Naive B cell (primary cell): ENCODE measurements around the gene DNM1. TPM values are rescaled to one million over a fixed set of nuclear protein-coding genes. Genes with fewer than 3 reads are reported as not detected.
A peak's percentile ranks its signal among the peaks of the same experiment; 100 is the strongest.

Source experiments
- ATAC-seq, 2 donors: fragments of 150-1000 bp; cut with Tn5 transposase; 2 replicates each; pipeline ENCODE4 v1.10.0; 2021; ENCODE audit warnings: low read depth in 2 of 2, mild to moderate bottlenecking in 2 of 2, moderate library complexity in 2 of 2
- DNase-seq: peaks from one replicate; pipeline ENCODE4 v3.0.0; 2022
- H3K27ac Mint-ChIP-seq, 6 donors: one replicate each; pipeline ENCODE4 v1.8.0; 2020 to 2022; ENCODE audit warnings: mild to moderate bottlenecking in 6 of 6, mixed read lengths in 6 of 6, moderate library complexity in 5 of 6, inconsistent platforms in 2 of 6
- H3K27me3 Mint-ChIP-seq, 3 donors: one replicate each; pipeline ENCODE4 v1.8.0; 2021 to 2022; ENCODE audit warnings: mixed read lengths in 3 of 3, mild to moderate bottlenecking in 1 of 3
- H3K36me3 Mint-ChIP-seq, 2 donors: one replicate each; pipeline ENCODE4 v1.8.0; 2020 to 2022; ENCODE audit warnings: mixed read lengths in 2 of 2, inconsistent platforms in 1 of 2, mild to moderate bottlenecking in 1 of 2
- H3K4me1 Mint-ChIP-seq, 3 donors: one replicate each; pipeline ENCODE4 v1.8.0; 2020 to 2022; ENCODE audit warnings: mixed read lengths in 3 of 3, inconsistent platforms in 1 of 3, mild to moderate bottlenecking in 1 of 3, moderate library complexity in 1 of 3
- H3K4me3 Mint-ChIP-seq, 8 donors: one replicate each; pipeline ENCODE4 v1.8.0; 2020 to 2022; ENCODE audit warnings: mild to moderate bottlenecking in 8 of 8, mixed read lengths in 8 of 8, moderate library complexity in 8 of 8, inconsistent platforms in 2 of 8
- H3K9me3 Mint-ChIP-seq, 7 donors: one replicate each; pipeline ENCODE4 v1.8.0; 2020 to 2022; ENCODE audit warnings: mixed read lengths in 7 of 7, mild to moderate bottlenecking in 5 of 7, inconsistent platforms in 2 of 7, moderate library complexity in 1 of 7
- polyA plus RNA-seq, 6 donors: library from polyadenylated mRNA; unstranded; fragments of 300-500 nt; fragmentation: Illumina TruSeq; gene quantifications; one replicate each; pipeline ENCODE4 v1.2.3, GENCODE V29; 2021; ENCODE audit warnings: low read depth in 6 of 6

Gene DNM1
- polyA plus RNA-seq, 6 donors from 2014 or later: 0.15 to 0.49 (median 0.20) TPM; not detected in 2

DNA sequence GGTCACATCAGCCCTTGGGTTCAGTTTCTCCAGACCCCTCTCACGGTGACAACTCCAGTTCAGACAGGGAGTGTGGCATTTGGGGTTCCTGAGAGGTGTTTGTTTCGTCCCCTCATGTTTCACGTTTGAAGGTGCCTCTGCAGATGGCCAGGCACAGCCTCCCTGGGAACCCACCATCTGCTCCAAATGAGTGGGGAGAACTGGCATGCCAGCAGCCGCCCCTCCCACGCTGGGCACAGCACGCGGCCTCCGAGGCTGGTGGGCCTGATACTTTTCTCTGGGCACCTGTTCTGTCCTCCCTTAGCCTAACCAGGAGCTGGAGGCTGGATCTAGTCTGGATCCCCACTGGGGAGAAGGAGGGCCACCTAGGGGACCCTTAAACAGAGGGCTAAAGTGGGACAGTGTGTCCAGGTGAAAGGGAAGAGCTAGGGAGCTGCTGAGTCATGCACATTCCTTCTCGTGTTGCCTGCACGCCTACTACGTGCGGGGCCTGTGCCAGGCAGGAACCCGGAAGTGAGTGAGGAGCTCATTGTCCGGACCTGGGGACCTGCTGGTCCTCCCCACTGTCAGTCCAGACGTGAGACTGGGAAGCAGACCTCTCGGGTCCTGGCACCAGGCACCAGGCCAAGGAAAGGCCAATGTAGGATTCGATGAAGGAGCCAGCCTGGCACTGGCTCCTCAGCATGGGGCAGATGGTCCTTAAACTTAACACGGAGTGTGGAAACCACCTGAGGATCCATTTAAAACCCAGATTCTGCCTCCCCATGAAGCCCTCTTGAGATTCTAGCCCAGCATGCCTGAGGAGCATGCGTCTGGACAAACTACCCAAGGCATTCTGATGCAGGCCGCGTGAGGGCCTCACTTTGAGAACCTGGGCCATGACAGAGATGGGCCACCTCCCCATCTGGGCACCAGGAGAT lies 11.7 kb downstream of the DNM1 start:
- Mint-ChIP-seq H3K36me3 (no peaks in the 10 kb centered on the region), H3K4me3 (no peak overlapping the region), H3K4me1 (peaks cover 9 to 14% (median 12%) of the 10 kb centered on the region in 3 donors), H3K27me3 (peaks cover 4 to 31% (median 27%) of the 10 kb centered on the region in 3 donors), H3K9me3 (peaks cover 0 to 2% (median 0%) of the 10 kb centered on the region in 7 donors), H3K27ac (no peak overlapping the region)
- no peak for DNase-seq
- no peak for ATAC-seq

DNA sequence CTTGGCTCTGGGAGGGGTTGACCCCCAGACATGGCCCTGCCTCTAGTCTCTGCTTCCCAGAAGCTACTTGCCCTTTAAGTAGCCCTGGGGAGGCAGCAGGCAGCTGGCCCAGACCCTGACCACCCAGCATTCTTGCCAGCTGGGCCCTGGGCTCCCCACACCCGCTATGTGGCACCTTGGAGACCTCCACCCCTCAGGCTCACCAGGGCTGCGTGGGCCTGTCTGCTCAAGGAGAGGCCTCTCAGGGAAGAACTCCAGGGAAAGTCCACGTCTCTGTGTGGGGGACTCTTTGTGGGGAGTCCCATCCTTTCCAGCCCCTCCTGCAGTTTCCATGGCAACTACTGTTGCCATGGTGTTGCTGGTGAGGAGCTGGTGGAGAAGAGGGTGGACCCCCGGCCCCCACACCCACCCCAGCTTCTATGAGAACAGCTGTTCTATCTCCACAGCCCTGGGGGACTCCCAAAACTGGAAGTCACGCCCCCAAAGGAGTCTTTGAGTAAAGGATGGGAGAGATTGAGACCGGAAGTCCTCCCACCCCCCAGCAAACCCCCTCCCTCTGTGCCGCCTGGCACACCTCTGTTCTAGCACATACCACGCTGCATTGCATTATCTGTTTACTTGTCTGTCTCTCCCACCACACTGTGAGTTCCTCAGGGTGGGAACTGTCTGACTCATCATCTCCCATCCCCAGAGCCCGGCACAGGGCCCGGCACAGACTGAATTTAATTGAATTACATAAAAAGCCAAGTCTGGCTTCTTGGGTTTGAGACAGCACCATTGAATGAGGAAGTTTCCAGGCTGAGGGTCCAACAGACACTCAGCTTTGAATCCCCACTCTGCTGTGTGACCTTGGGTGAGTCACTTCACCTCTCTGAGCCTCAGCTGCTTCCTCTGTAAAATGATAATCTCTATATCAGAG lies 12.6 kb downstream of the DNM1 start:
- Mint-ChIP-seq H3K27me3 (peaks cover 4 to 29% (median 27%) of the 10 kb centered on the region in 3 donors), H3K9me3 (peaks cover 0 to 2% (median 0%) of the 10 kb centered on the region in 7 donors), H3K4me3 (no peak overlapping the region), H3K36me3 (no peaks in the 10 kb centered on the region), H3K4me1 (peaks cover 9 to 15% (median 14%) of the 10 kb centered on the region in 3 donors), H3K27ac (no peak overlapping the region)
- ATAC-seq: no peak
- DNase-seq: no peak

DNA sequence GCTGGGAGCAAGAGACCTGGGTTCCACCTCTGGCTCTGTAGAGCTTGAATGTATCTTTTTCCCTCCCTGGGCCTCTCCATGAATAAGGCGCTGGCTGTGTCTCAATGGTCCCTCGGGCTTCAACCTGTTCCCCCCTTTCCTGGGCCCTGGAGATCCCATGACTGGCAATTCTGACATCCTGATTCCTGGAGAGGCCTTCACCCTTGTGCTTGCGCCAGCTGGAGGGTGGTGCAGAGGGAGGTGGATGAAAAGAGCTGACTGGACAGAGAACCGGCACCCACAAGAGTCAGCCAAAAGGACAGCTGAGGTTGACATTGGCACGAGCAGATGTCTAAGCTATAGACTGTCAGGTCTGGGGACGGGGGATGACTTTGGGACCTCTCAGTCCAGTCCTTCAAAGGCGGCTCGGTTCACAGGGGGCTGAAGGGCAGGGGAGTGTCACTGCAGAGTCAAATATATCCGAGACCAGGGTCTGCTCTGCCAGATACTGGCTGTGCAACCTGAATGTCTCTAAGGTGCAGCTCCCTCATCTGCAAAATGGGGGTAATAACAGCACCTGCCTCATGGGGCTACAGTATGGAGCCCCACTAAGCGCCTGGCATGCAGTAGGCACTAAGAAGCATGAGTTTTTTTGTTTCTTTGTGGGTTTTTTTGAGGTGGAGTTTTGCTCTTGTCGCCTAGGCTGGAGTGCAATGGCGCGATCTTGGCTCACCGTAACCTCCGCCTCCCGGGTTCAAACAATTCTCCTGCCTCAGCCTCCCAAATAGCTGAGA lies 13.8 kb downstream of the DNM1 start:
- H3K4me1 Mint-ChIP-seq: peaks cover 9 to 15% (median 14%) of the 10 kb centered on the region in 3 donors
- H3K27me3 Mint-ChIP-seq: peaks cover 0 to 23% (median 17%) of the 10 kb centered on the region in 3 donors
- no peak for ATAC-seq
- no peaks in the 10 kb centered on the region for H3K36me3 Mint-ChIP-seq
- DNase-seq: no peak
- peak overlapping the region in 2 of 8 donors; percentile 77 to 79 for H3K4me3 Mint-ChIP-seq
- peak overlapping the region in 1 of 6 donors; percentile 25 for H3K27ac Mint-ChIP-seq
- peaks cover 0 to 2% (median 0%) of the 10 kb centered on the region in 7 donors for H3K9me3 Mint-ChIP-seq

DNA sequence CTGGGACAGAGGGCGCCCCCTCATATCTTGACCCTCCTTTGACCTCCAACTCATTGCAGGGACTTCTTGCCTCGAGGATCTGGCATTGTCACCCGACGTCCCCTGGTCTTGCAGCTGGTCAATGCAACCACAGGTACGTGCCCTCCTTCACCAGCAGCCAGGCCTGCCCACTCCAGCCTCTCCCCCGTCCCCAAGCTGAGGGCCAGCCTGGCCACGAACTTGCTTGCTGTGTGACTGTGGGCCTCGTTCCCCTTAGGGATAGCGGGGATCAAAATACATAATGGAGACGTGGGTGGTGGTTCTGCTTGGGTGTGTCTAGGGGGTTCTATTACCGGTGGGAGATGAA lies 15.0 kb downstream of the DNM1 start:
- Mint-ChIP-seq H3K27ac (peak overlapping the region in 5 of 6 donors; percentile 29 to 82 (median 70)), H3K9me3 (peaks cover 0 to 2% (median 0%) of the 10 kb centered on the region in 7 donors), H3K36me3 (no peaks in the 10 kb centered on the region), H3K27me3 (peaks cover 0 to 13% (median 9%) of the 10 kb centered on the region in 3 donors), H3K4me1 (peaks cover 9 to 15% (median 14%) of the 10 kb centered on the region in 3 donors), H3K4me3 (peak overlapping the region; percentile 71 to 94 (median 84))
- ATAC-seq: no peak
- no peak for DNase-seq

DNA sequence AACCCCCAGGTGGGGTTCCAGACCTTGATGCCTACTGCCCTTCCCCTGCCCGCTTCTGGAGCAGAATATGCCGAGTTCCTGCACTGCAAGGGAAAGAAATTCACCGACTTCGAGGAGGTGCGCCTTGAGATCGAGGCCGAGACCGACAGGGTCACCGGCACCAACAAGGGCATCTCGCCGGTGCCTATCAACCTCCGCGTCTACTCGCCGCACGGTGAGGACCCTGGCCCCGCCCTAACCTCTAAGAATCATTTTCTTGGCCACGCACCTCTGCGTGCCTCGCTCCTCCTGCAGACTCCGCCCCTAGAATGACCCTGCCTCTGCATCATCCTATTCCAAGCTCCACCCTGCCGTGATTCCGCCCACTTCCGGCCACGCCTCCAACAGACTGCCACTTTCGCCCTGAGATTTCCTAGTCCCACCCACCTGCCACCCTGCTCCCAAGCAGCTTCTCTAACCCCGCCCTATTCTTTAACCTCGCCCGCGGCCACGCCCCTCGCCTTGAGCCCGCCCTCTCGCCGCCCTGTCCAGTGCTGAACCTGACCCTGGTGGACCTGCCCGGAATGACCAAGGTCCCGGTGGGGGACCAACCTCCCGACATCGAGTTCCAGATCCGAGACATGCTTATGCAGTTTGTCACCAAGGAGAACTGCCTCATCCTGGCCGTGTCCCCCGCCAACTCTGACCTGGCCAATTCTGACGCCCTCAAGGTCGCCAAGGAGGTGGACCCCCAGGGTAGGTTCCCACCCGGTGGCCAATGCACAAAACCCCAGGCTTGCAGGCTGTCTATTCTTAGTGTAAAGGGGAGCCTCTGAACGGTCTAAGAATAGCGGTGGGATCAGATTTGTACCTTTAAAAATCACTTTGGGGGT lies 15.6 kb downstream of the DNM1 start:
- no peaks in the 10 kb centered on the region for H3K36me3 Mint-ChIP-seq
- peak overlapping the region in 5 of 6 donors; percentile 59 to 82 (median 70) for H3K27ac Mint-ChIP-seq
- DNase-seq: peak; percentile 85
- peak; percentile 96 to 97 for ATAC-seq
- peaks cover 0 to 10% (median 3%) of the 10 kb centered on the region in 3 donors for H3K27me3 Mint-ChIP-seq
- H3K4me3 Mint-ChIP-seq: peak overlapping the region; percentile 71 to 94 (median 84)
- H3K9me3 Mint-ChIP-seq: peaks cover 0 to 2% (median 0%) of the 10 kb centered on the region in 7 donors
- H3K4me1 Mint-ChIP-seq: peaks cover 9 to 15% (median 14%) of the 10 kb centered on the region in 3 donors

DNA sequence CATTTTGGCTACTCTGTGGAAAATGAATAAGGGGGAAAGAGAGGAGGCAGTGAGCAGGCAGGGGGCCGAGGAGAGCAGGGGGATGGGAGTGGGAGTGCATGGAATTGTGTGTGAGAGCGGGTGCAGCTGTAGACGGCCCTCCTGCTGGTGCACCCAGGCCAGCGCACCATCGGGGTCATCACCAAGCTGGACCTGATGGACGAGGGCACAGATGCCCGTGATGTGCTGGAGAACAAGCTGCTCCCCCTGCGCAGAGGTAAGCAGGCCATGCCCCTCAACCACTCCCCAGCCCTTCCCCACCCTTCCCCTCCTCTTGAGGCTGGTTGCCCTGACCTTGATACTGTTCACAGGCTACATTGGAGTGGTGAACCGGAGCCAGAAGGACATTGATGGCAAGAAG lies 16.7 kb downstream of the DNM1 start:
- Mint-ChIP-seq H3K4me1 (peaks cover 9 to 15% (median 14%) of the 10 kb centered on the region in 3 donors), H3K9me3 (peaks cover 0 to 2% (median 0%) of the 10 kb centered on the region in 7 donors), H3K36me3 (no peaks in the 10 kb centered on the region), H3K27ac (peak overlapping the region in 2 of 6 donors; percentile 75 to 76), H3K27me3 (peaks cover 0 to 6% (median 3%) of the 10 kb centered on the region in 3 donors), H3K4me3 (peak overlapping the region in 1 of 8 donors; percentile 51)
- ATAC-seq: no peak
- DNase-seq: no peak

DNA sequence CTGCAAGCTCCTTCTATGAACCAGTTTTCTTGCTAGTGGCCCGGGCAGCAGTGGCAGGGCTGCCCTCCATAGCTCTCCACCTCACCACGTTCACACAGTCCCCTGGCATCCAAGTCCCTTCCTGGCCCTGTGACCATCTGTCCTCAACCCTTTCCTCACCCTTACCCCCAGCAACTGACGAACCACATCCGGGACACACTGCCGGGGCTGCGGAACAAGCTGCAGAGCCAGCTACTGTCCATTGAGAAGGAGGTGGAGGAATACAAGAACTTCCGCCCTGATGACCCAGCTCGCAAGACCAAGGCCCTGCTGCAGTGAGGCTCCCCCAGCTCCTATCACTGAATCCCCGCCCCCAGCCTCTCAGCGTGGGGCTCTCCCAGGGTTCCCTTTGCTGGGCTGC lies 18.8 kb downstream of the DNM1 start:
- Mint-ChIP-seq H3K36me3 (no peaks in the 10 kb centered on the region), H3K27me3 (peaks cover 0 to 21% (median 4%) of the 10 kb centered on the region in 3 donors), H3K4me1 (peaks cover 9 to 15% (median 14%) of the 10 kb centered on the region in 3 donors), H3K9me3 (peaks cover 0 to 2% (median 0%) of the 10 kb centered on the region in 7 donors), H3K27ac (no peak overlapping the region), H3K4me3 (no peak overlapping the region)
- ATAC-seq: no peak
- DNase-seq: no peak

DNA sequence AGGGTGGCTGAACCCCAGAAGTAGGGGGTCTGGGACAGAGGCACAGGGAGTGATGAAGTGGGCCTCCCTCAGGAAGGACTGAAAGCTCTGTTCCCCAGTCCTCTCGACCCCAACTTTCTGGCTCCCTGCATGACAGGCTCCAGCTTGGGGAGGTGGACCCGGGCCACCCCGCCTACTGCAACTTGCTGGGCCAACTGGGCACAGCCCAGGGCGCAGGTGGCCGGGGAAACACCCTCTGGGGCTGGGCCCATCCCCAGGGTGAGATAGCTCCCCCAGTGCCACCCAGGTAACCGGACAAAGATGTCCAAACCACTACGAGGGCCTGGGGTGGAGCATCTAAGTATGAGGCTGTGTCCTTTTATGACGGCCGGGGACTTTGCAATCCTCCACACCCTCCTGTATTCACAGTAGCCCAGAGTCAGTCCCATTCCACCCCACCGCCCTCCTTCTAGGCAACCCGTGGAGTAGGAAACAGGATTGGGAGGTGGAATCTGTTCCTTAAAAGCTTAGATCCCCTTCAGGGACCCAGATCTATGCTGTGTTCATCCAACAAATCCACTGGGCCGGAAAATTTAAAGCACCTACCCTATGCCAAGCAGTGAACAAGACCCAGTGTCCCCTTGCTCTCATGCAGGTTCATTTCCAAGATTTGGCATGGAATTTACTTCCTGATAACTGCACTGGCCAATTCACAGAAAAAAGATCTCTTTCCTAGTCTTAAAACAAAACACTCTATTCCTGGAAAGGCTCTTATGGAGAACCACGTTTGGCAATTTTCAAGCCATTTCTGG lies 19.9 kb downstream of the DNM1 start:
- no peak for ATAC-seq

DNA sequence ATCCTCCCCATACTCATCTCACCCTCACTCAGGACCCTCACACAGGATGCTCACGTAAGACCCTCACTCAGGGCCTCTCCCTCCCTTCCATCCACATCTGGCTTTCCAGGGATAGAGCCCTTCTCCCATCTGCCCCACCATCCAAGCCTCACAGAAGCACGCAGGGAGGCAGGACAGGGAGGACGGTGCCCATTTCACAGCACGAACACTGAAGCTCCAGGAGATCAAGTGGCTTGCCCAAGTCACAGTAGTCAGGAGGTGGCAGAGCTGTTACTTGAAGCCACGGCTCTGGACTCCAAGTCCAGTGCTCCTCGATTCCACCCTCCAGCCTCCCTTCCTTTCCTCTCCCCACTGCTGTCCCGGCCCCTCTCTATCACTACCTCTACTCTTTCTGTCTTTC lies 21.7 kb downstream of the DNM1 start:
- ATAC-seq: no peak
- H3K27ac Mint-ChIP-seq: no peak overlapping the region

More for the DNA sequence above, 19.9 kb downstream of the DNM1 start:
- H3K27me3 Mint-ChIP-seq: peaks cover 0 to 21% (median 4%) of the 10 kb centered on the region in 3 donors
- peak overlapping the region in 1 of 8 donors; percentile 9 for H3K4me3 Mint-ChIP-seq
- peaks cover 8 to 15% (median 12%) of the 10 kb centered on the region in 3 donors for H3K4me1 Mint-ChIP-seq
- H3K36me3 Mint-ChIP-seq: no peaks in the 10 kb centered on the region
- no peak for DNase-seq
- peaks cover 0 to 2% (median 0%) of the 10 kb centered on the region in 7 donors for H3K9me3 Mint-ChIP-seq
- H3K27ac Mint-ChIP-seq: no peak overlapping the region

DNA sequence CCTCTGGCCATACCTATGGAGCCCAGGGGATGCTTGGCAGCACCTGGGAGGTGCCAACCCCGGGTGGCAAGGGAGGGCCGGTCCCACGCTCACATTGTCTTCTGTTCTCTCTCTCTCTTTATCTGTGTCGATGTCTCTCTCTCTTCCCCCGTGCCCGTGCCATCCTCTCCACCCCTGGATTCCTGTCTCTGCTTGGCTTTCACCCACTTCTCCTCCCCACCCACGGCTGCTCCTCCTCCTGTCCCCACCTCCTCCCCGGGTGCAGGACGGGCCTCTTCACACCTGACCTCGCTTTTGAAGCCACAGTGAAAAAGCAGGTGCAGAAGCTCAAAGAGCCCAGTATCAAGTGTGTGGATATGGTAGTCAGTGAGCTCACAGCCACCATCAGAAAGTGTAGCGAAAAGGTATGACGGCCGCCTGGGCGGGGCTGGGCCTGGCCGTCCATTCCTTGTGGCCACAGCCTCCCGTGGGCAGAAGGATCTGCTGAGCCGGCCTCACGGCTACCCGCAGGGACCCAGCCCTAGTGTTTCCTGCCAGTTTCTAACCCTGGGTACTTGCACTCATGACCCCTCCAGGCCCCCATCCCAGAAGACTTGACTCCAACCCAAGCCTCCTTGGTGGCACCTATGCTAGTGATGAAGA lies 22.7 kb downstream of the DNM1 start:
- Mint-ChIP-seq H3K27ac (no peak overlapping the region), H3K4me3 (peak overlapping the region in 1 of 8 donors; percentile 2), H3K4me1 (no peaks in the 10 kb centered on the region), H3K36me3 (no peaks in the 10 kb centered on the region), H3K27me3 (peaks cover 0 to 21% (median 4%) of the 10 kb centered on the region in 3 donors), H3K9me3 (no peaks in the 10 kb centered on the region)
- DNase-seq (no peak), ATAC-seq (no peak)

More for the DNA sequence above, 21.7 kb downstream of the DNM1 start:
- H3K9me3 Mint-ChIP-seq: no peaks in the 10 kb centered on the region
- no peak for DNase-seq
- no peak overlapping the region for H3K4me3 Mint-ChIP-seq
- H3K4me1 Mint-ChIP-seq: peaks cover 0 to 4% (median 0%) of the 10 kb centered on the region in 3 donors
- peaks cover 0 to 21% (median 4%) of the 10 kb centered on the region in 3 donors for H3K27me3 Mint-ChIP-seq
- no peaks in the 10 kb centered on the region for H3K36me3 Mint-ChIP-seq

DNA sequence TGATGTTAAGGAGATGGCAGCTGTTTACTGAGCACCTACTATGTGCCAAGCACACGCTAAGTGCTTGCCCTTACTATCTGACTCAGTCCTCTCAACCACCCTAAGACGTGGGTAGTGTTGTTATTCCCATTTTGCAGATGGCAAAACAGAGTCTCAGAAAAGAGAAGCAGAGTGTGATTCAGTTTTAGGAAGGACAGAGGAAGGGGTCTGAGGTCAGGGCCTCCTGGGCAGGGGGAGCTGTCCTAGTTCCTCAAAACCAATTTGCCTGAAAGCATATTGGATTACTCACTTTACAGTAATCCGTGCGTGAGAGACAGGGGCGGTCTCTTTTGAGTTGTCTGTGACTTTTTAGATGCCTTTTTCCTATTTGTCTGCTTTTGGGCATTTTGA lies 23.2 kb downstream of the DNM1 start:
- Mint-ChIP-seq H3K4me3 (no peak overlapping the region), H3K27me3 (peaks cover 0 to 21% (median 4%) of the 10 kb centered on the region in 3 donors), H3K4me1 (no peaks in the 10 kb centered on the region), H3K27ac (no peak overlapping the region), H3K9me3 (no peaks in the 10 kb centered on the region), H3K36me3 (no peaks in the 10 kb centered on the region)
- no peak for ATAC-seq
- no peak for DNase-seq
